HG03196 (cell line): Measurements from ENCODE around the gene MED13.
"Not testable (repeated sequence)": the region's sequence is repeated elsewhere in the genome, so short reads cannot be mapped to it uniquely, and the experiment has no call there.

Source experiments
- ATAC-seq: cut with Tn5 transposase; IDR thresholded peaks from one replicate; pipeline ENCODE4 v1.9.1; 2021; ENCODE audit not compliant: unreplicated experiment

Gene MED13

GRCh38 chr17:62089334-62089733 is 24.3 kb upstream of the MED13 start:
- no peak for ATAC-seq

- ATAC-seq: no peak
Measured at GRCh38 chr17:62086737-62087136, 21.7 kb upstream of the MED13 start.

GRCh38 chr17:62085511-62086408 is 20.7 kb upstream of the MED13 start:
- no peak for ATAC-seq

GRCh38 chr17:62084585-62084984 is 19.5 kb upstream of the MED13 start:
- ATAC-seq: no peak

GRCh38 chr17:62083651-62084050 is 18.6 kb upstream of the MED13 start:
- no peak for ATAC-seq

GRCh38 chr17:62080647-62081046 is 15.6 kb upstream of the MED13 start:
- no peak for ATAC-seq

- no peak for ATAC-seq
Measured at GRCh38 chr17:62078009-62078408, 12.9 kb upstream of the MED13 start.

GRCh38 chr17:62076864-62077788 is 12.0 kb upstream of the MED13 start:
- no peak for ATAC-seq

- ATAC-seq: no peak
Measured at GRCh38 chr17:62075308-62075815, 10.3 kb upstream of the MED13 start.

- no peak for ATAC-seq
Measured at GRCh38 chr17:62073993-62074392, 8.9 kb upstream of the MED13 start.

GRCh38 chr17:62072855-62073254 is 7.8 kb upstream of the MED13 start:
- not testable (repeated sequence) for ATAC-seq

- no peak for ATAC-seq
Measured at GRCh38 chr17:62070900-62071299, 5.8 kb upstream of the MED13 start.

- no peak for ATAC-seq
Measured at GRCh38 chr17:62067165-62068145, 2.4 kb upstream of the MED13 start.

GRCh38 chr17:62065611-62066468 is 762 bp upstream of the MED13 start:
- ATAC-seq: peak; percentile 91

- ATAC-seq: no peak
Measured at GRCh38 chr17:62064029-62064790, 868 bp downstream of the MED13 start.

GRCh38 chr17:62062944-62063343 is 2.1 kb downstream of the MED13 start:
- no peak for ATAC-seq

- no peak for ATAC-seq
Measured at GRCh38 chr17:62062302-62062701, 2.8 kb downstream of the MED13 start.

GRCh38 chr17:62059414-62059813 is 5.7 kb downstream of the MED13 start:
- no peak for ATAC-seq

GRCh38 chr17:62058611-62059010 is 6.5 kb downstream of the MED13 start:
- ATAC-seq: no peak
